Cardiac muscle cell (in vitro differentiated cells and primary cell): ENCODE measurements around the gene OSBPL9. TPM values are rescaled to one million over a fixed set of nuclear protein-coding genes. Genes with fewer than 3 reads are reported as not detected.
A peak's percentile ranks its signal among the peaks of the same experiment; 100 is the strongest.

ENCODE experiments used
- DNase-seq, 2 donors: peaks; one replicate each; pipeline versions ENCODE4 v3.0.0 to v3.0.0-alpha.2; 2010 to 2017; ENCODE audit warnings: low read depth in 1 of 2, low spot score in 1 of 2
- H3K27ac ChIP-seq: fragments of 200-600 bp; sonication (generic); 2 replicates; pipeline ENCODE4 v1.5.1; 2016
- H3K27me3 ChIP-seq: fragments of 200-600 bp; sonication (generic); 2 replicates; pipeline ENCODE4 v1.6.0; 2016; ENCODE audit warnings: control low read depth
- H3K36me3 ChIP-seq: fragments of 200-600 bp; sonication (generic); 2 replicates; pipeline ENCODE4 v1.5.1; 2016; ENCODE audit warnings: control low read depth
- H3K4me1 ChIP-seq: fragments of 200-600 bp; sonication (generic); 2 replicates; pipeline ENCODE4 v1.8.1; 2017; ENCODE audit warnings: low read depth, mild to moderate bottlenecking, mixed run types
- H3K4me3 ChIP-seq: fragments of 200-600 bp; sonication (generic); 2 replicates; pipeline ENCODE4 v1.5.1; 2016; ENCODE audit warnings: mild to moderate bottlenecking
- H3K9me3 ChIP-seq: fragments of 200-600 bp; sonication (generic); 2 replicates; pipeline ENCODE4 v1.5.1; 2017; ENCODE audit warnings: low read depth, mild to moderate bottlenecking, control low read depth
- polyA plus RNA-seq: library from polyadenylated mRNA; unstranded; fragments of >200 nt; fragmentation: Nextera tagmentation; extraction: Ambion mirVana; gene quantifications from 2 replicates; pipeline ENCODE4 v1.2.1, GENCODE V29; 2016
- total RNA-seq: library from RNA; depleted of rRNA; stranded (reverse); fragments of >200 nt; gene quantifications from 2 replicates; pipeline ENCODE4 v1.2.3, GENCODE V29; 2016
- TF ChIP-seq, protein P1 (sequence below): IDR thresholded peaks from 2 replicates; pipeline ENCODE4 v1.5.1; 2012; ENCODE audit warnings: low read depth, mild to moderate bottlenecking, low read length

OSBPL9 gene
- total and polyA plus RNA-seq, 2 experiments from 2014 or later: 103 to 104 TPM

DNA sequence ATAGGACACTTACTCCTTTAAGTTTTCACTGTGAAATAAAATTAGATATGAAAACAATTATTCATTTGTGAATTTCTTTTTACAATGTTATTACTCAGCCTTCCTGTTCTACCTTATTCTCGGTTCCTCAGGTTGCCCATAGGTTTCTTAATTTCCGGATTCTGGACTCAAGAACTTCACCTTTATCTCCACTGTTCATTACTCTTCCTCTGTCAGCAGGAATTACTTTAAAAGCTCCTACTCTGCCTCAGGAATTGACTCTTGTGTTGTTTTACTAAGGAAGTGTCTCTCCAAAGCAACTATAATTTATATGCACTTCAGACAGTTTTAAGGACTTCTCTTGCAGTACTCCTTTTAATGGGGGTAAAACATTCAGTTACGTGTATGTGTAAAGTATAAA is 123.8 kb downstream of the OSBPL9 start:
- H3K27me3 ChIP-seq: no peaks in the 10 kb centered on the region
- H3K36me3 ChIP-seq: no peaks in the 10 kb centered on the region
- TF ChIP-seq, protein P1, sequence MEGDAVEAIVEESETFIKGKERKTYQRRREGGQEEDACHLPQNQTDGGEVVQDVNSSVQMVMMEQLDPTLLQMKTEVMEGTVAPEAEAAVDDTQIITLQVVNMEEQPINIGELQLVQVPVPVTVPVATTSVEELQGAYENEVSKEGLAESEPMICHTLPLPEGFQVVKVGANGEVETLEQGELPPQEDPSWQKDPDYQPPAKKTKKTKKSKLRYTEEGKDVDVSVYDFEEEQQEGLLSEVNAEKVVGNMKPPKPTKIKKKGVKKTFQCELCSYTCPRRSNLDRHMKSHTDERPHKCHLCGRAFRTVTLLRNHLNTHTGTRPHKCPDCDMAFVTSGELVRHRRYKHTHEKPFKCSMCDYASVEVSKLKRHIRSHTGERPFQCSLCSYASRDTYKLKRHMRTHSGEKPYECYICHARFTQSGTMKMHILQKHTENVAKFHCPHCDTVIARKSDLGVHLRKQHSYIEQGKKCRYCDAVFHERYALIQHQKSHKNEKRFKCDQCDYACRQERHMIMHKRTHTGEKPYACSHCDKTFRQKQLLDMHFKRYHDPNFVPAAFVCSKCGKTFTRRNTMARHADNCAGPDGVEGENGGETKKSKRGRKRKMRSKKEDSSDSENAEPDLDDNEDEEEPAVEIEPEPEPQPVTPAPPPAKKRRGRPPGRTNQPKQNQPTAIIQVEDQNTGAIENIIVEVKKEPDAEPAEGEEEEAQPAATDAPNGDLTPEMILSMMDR: no peak
- H3K4me1 ChIP-seq: peaks cover 43% of the 10 kb centered on the region
- DNase-seq: no peak
- H3K9me3 ChIP-seq: no peaks in the 10 kb centered on the region
- H3K4me3 ChIP-seq: no peak overlapping the region
- no peak overlapping the region for H3K27ac ChIP-seq

DNA sequence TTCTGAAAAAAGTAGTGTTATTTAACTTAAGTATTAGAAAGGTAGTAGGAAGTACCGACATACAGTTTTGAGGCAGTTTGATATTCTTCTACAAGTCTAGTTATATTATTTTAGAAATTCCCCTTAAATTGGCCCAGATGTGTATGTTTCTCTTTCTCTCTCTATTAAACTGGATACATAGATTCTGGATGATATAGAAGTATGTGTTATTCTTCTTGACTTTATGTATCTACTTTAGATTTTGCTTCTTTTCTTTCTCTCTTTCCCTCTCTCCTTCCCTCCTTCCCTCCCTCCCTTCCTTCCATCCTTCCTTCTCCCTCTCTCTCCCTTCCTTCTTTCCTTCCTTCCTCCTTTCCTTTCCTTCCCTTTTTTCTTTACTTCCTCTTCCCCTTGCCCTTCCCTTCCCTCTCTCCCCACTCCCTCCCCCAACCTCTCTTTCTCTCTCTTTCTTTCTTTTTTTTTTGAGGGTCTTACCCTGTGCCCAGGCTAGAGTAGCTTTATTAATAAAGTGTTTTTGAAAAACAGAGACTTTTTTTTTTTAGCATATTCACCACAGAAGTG is 124.3 kb downstream of the OSBPL9 start:
- no peak overlapping the region for H3K27ac ChIP-seq
- no peaks in the 10 kb centered on the region for H3K9me3 ChIP-seq
- no peak for DNase-seq
- H3K4me1 ChIP-seq: peaks cover 43% of the 10 kb centered on the region
- H3K4me3 ChIP-seq: no peak overlapping the region
- H3K36me3 ChIP-seq: peaks cover under 1% of the 10 kb centered on the region
- H3K27me3 ChIP-seq: no peaks in the 10 kb centered on the region
- TF ChIP-seq, protein P1: no peak

DNA sequence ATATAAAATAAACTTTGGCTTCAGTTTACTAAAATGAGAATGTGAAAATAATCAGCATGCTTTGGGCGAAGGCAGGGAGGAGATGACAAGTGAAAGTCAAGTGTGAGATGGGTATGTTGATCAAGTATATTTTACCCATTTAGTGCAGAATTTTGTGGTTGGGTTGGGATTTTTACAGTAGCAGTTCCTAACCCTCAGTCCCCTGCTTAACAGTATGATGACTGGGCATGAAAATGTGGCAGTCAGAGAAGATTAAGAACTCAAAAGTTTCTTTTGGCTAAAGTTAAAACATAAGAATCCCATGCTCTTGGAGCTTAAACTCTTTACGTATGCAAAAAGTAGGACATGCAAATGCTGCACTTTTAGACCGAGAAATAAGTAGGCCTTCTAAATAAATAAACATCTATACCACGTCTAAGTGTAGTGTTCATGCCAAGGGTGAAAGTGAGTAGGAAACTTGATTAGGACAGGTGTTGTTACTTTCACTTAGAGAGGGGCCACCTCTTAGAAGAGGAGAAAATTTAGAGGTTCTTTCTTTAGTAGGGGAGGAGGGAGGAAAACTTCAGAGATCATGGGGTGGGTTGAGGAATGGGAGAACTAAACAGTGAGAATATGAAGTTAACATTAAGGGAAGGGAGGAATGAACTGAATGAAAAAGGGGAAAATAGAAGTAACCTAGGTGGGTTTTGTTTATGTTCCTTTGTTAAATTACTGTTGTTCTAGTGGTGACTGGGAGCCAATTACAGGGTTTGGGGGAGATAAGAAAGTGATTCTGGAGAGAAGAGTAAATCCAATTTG is 127.8 kb downstream of the OSBPL9 start:
- no peak overlapping the region for H3K4me3 ChIP-seq
- no peaks in the 10 kb centered on the region for H3K27me3 ChIP-seq
- DNase-seq: no peak
- peaks cover 20% of the 10 kb centered on the region for H3K36me3 ChIP-seq
- peak overlapping the region; percentile 37 for H3K27ac ChIP-seq
- H3K4me1 ChIP-seq: peaks cover 19% of the 10 kb centered on the region
- TF ChIP-seq, protein P1: no peak
- H3K9me3 ChIP-seq: no peaks in the 10 kb centered on the region

DNA sequence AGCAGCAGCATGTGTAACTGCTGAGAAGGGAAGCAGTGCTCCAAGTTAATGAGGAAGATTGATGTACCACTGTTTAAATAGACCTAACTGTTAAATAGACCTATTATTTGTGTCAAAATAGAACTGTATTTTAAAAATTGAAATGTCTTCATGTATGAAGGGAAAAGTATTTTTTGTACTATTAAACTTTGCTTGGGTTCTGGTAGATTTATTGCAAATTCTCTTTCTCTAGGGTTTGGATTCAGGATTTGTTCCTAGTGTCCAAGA is 128.3 kb downstream of the OSBPL9 start:
- Histone ChIP-seq H3K4me1 (peaks cover 19% of the 10 kb centered on the region), H3K4me3 (no peak overlapping the region), H3K27ac (peak overlapping the region; percentile 37), H3K27me3 (no peaks in the 10 kb centered on the region), H3K9me3 (no peaks in the 10 kb centered on the region), H3K36me3 (peaks cover 24% of the 10 kb centered on the region)
- TF ChIP-seq, protein P1: no peak
- DNase-seq: no peak

DNA sequence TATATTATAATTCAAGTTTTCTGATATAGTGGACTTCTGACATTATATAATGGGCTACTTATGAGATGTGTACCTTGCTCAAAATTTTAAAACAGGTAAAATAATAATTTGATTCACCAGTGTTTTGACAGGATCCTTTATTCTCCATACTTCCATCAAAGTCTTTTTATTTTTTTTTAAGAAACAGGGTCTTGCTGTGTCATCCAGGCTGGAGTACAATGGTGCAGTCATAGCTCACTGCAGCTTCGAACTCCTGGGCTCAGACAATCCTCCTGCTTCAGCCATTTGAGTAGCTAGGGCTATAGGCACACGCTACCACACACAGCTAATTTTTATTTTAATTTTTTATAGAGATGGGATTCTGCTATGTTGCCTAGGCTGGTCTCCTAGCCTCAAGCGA is 132.3 kb downstream of the OSBPL9 start:
- Histone ChIP-seq H3K27me3 (no peaks in the 10 kb centered on the region), H3K9me3 (no peaks in the 10 kb centered on the region), H3K4me1 (peaks cover 15% of the 10 kb centered on the region), H3K36me3 (peaks cover 43% of the 10 kb centered on the region), H3K27ac (no peak overlapping the region), H3K4me3 (no peak overlapping the region)
- TF ChIP-seq, protein P1: no peak
- DNase-seq: no peak
